HG03060 (cell line): ENCODE data around the gene FAAP100.

Experiments used
- ATAC-seq: cut with Tn5 transposase; IDR thresholded peaks from one replicate; pipeline ENCODE4 v1.9.1; 2021; ENCODE audit warnings: low read depth, moderate number of reproducible peaks; ENCODE audit not compliant: unreplicated experiment

FAAP100 gene

DNA sequence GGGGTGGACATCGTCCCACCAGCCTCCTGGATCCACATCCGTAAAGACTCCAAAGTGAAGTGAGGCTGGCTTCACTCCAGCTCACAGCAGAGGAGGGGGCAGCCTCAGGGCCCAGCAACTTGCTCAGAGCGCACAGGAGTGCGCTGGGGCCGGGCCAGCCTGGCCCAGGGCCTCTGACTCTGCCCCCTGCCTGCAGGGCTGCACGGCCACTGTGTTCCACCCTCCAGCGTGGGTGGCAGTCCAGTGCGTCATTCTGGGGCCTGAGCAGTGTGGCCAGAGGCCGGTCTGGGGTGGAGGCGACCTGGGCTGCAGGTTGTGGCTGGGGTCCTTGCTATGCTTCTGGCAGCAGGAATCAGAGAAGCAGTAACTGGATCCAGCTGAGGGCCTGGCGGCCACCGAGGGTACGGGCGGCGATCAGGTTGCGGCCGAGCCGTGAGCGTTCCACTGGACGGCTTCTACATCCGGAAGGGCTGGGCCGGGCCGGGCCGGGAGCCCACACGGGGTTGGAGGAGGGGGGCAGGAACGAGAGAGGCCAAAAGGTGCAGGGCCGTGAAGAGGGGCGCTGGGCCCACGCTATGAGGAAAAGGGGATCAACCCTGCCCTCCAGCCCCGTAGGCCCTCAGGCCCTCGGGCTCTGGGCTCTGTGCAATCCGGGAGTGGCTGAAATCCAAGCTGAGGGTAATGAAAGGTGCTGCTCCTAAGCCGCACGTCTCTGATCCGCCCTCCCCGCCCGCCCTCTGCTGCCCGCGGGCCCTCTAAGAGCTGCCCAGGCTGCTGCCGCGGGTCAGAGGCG is 24.4 kb downstream of the FAAP100 start, which contains the start of gene FSCN2:
Gene FSCN2 (plus strand): TSS at position 787 of the 793 bp plus-strand sequence. CDS start 155 bp downstream, outside the sequence.
- ATAC-seq = no peak

GRCh38 chr17:81526662-81527571 is 25.2 kb downstream of the FAAP100 start:
- ATAC-seq = no peak

DNA sequence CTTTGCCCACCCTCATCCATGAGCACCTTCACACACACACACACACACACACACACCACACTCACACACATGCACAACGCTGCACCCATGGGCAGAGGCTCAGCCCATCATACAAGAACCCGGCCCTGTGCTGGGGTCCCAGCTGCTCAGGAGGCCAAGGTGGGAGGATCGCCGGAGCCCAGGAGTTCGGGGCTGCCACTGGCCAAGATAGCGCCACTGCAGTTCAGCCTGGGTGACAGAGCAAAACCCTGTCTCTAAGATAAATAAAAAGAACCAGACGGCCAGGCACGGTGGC is 27.3 kb downstream of the FAAP100 start:
- no peak for ATAC-seq

GRCh38 chr17:81524039-81524864 is 27.9 kb downstream of the FAAP100 start:
- no peak for ATAC-seq

- no peak for ATAC-seq
Observed at GRCh38 chr17:81523402-81524038, 28.6 kb downstream of the FAAP100 start.

GRCh38 chr17:81522491-81523401 is 29.4 kb downstream of the FAAP100 start:
- ATAC-seq = no peak

DNA sequence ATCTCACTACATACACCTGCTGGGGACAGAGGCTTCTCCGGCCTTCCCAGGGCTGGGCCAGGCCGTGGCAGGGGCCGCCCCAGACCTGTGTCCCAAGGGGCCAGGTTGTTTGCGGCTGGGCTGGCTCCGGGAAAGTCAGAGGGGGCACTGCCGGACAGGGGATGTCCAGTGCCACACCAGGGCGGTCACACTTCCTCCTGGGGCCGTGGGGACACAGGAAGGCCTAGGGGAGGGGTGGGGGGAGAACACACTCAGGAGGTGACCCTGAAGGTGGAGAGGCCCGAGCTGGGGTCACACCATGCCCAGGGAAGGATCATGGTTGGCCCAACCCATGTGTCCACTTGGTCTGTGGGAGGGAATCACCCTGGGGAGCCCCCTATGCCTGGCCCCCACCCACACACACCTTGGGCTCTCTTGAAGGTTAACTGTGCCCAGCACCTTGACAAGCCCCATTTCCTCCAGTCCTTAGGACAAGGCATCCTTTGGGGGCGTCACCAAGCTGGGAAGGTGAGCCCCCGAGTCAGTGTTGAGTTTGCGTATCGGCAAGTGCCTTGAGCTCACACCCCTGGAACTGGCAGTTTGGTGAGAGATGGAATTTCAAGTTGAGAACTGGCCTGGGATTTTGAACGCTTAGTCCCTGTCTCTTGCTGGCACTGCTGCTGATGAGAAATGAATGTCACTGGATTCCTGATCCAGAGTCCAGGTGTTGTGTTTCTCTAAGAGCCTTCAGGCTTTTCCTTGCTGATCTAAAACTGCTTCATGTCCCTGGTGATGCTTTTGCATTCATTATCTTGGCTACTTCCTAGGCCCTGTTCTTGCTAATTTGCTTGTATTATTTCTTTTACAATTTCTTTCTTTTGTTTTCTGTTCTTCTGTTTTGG is 31.9 kb downstream of the FAAP100 start:
- ATAC-seq = no peak

GRCh38 chr17:81519284-81520020 is 32.7 kb downstream of the FAAP100 start:
- no peak for ATAC-seq

GRCh38 chr17:81518785-81519283 is 33.3 kb downstream of the FAAP100 start:
- ATAC-seq = no peak

- no peak for ATAC-seq
Observed at GRCh38 chr17:81518113-81518784, 33.9 kb downstream of the FAAP100 start.

DNA sequence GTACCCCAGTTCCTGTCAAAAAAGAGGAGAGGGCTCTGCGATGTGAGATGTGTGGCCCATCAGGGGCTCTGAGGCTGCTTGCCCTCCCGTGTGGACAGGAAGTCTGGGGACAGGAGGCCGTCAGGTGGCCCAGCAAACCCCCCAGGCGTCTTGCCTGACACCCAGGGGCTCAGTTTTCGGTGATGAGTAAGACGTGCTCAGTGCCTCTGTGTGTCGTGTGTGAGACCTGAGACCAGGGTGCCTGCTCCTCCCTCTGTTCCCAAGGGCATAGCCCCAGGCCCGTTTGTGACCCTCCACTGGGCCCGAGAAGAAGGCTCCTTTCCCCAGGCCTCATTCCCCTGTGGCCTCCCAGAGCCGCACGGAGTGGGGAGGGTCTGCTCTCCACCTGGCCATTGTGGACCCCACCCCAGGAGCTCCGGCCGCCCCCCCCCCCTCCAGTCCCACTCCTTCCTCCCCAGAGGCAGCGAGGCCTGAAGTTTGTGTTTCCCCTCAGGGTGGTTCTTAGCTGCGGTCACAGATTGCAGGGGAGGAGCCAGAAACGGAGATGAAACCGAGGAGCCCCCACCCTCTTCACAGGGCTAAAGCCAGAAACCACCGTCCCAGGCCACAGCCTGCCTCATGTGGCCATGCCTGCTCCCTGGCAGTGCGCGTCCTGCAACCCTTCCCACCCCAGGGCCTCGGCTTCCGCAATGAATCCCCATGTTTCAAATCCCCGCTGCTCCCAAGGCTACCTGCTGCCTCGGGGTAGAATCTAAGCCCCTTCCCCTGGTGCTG is 34.6 kb downstream of the FAAP100 start:
- peak; percentile 18 for ATAC-seq

- ATAC-seq = no peak
Observed at GRCh38 chr17:81517009-81517338, 35.2 kb downstream of the FAAP100 start.

GRCh38 chr17:81516439-81516838 is 35.7 kb downstream of the FAAP100 start:
- ATAC-seq = no peak

DNA sequence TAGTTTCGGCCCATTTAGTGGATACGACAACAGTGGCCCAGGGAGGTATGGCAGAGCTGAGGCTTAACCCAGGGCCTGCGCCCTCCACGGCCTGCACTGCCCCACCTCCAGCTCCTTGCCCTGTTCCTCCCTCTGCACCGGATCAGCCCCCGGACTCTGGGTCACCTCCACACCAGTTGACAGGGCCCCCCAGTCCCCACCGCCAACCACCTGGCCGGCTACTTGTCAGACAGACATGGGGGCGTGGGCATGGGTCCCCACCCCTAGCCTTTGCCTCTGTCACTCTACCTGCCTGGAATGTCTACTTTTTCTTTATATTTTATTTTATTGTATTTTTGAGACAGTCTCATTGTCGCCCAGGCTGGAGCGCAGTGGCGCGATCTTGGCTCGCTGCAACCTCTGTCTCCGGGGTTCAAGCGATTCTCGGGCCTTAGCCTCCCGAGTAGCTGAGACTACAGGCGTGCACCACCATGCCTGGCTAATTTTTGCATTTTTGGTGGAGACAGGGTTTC is 36.6 kb downstream of the FAAP100 start:
- ATAC-seq = no peak

- ATAC-seq = no peak
Observed at GRCh38 chr17:81514739-81515529, 37.2 kb downstream of the FAAP100 start.

- no peak for ATAC-seq
Observed at GRCh38 chr17:81514489-81514738, 37.7 kb downstream of the FAAP100 start.
